K562 (cell line): ENCODE data around the gene NKX1-2. TPM values are rescaled to one million over a fixed set of nuclear protein-coding genes. Genes with fewer than 3 reads are reported as not detected.

Source experiments
- ATAC-seq: fragments of 200-7000 bp; cut with Tn5 transposase; 3 replicates; pipeline ENCODE4 v1.9.1; 2020; ENCODE audit warnings: moderate library complexity
- BruUV-seq: library from RNA; stranded (reverse); fragments of 400-500 nt; replicated peaks from 2 replicates; lab custom pipeline; 2021; lab: Mats Ljungman, UMichigan
- CTCF ChIA-PET: fragments of 300-600 bp; formaldehyde crosslinking; extraction: SDS; loops from one replicate; lab custom pipeline; 2021; ENCODE audit warnings: low intra/inter-chr PET ratio; lab: Yijun Ruan, JAX
- POLR2A ChIA-PET: fragments of 300-600, 350-650 bp; sonication (Branson Sonifier 250); formaldehyde crosslinking; extraction: SDS; loops from one replicate; lab custom pipeline; 2021; ENCODE audit warnings: antibody characterized with exemption, inconsistent platforms; lab: Yijun Ruan, JAX
- DNase-seq, 4 experiments: peaks; one replicate each; pipeline versions ENCODE4 v3.0.0 to v3.0.0-alpha.2; 2011 to 2018; ENCODE audit warnings: low spot score in 3 of 4, mixed read lengths in 3 of 4; ENCODE audit errors: extremely low read depth in 1 of 4
- FAIRE-seq: peaks from 2 replicates; lab custom pipeline; 2011; peaks lifted over from hg19 to GRCh38; lab: Jason Lieb, UNC
- H2AFZ ChIP-seq: 2 replicates; pipeline ENCODE4 v1.6.0; 2011; ENCODE audit warnings: low read depth, low read length, control low read depth, inconsistent platforms
- H3K27ac ChIP-seq: fragments of 200-600 bp; 3 replicates; pipeline ENCODE4 v1.8.0; 2011; ENCODE audit warnings: low read depth, mild to moderate bottlenecking, control low read depth, inconsistent platforms, low read length, moderate library complexity, mixed read lengths; ENCODE audit errors: extremely low read depth
- H3K27me3 ChIP-seq, 2 experiments: fragments of 300-600 bp in 1 of 2; 2 replicates in 1 of 2; 3 replicates in 1 of 2; pipeline versions ENCODE4 v1.6.0 to v1.8.0; 2011; ENCODE audit warnings: inconsistent platforms in 2 of 2, low read length in 2 of 2, mild to moderate bottlenecking in 1 of 2, mixed read lengths in 1 of 2, moderate library complexity in 1 of 2; ENCODE audit not compliant: control insufficient read depth in 2 of 2, insufficient read depth in 2 of 2
- H3K36me3 ChIP-seq: fragments of 300-600 bp; 3 replicates; pipeline ENCODE4 v1.8.0; 2011; ENCODE audit warnings: mild to moderate bottlenecking, low read length, inconsistent platforms; ENCODE audit not compliant: control insufficient read depth, insufficient read depth
- H3K4me1 ChIP-seq, 2 experiments: fragments of 200-600 bp in 1 of 2; replicated peaks in 1 of 2; 2 replicates in 1 of 2; 3 replicates in 1 of 2; pipeline versions ENCODE4 v1.5.1 to v1.8.0; 2011; ENCODE audit warnings: inconsistent platforms in 2 of 2, low read length in 2 of 2, mild to moderate bottlenecking in 1 of 2, mixed read lengths in 1 of 2, moderate library complexity in 1 of 2; ENCODE audit not compliant: control insufficient read depth in 2 of 2, insufficient read depth in 2 of 2
- H3K4me2 ChIP-seq: 2 replicates; pipeline ENCODE4 v1.6.1; 2011; ENCODE audit warnings: low read length, control low read depth, inconsistent platforms, mixed read lengths; ENCODE audit not compliant: insufficient read depth
- H3K4me3 ChIP-seq: fragments of 200-600 bp; sonication (generic), shearing (Covaris generic); 2 replicates; pipeline ENCODE4 v1.5.1; 2016; ENCODE audit warnings: control low read depth, inconsistent platforms
- H3K79me2 ChIP-seq: fragments of 200-600 bp; 3 replicates; pipeline ENCODE4 v1.8.0; 2011; ENCODE audit warnings: low read length, inconsistent platforms; ENCODE audit not compliant: control insufficient read depth, insufficient read depth
- H3K9ac ChIP-seq, 2 experiments: 2 replicates each; pipeline versions ENCODE4 v1.6.0 to v1.6.1; 2011; ENCODE audit warnings: low read depth in 2 of 2, low read length in 2 of 2, control low read depth in 1 of 2, inconsistent platforms in 1 of 2, mild to moderate bottlenecking in 1 of 2, mixed read lengths in 1 of 2; ENCODE audit not compliant: insufficient read depth in 1 of 2
- H3K9me1 ChIP-seq: one replicate; pipeline ENCODE4 v1.6.0; 2011; ENCODE audit warnings: inconsistent platforms, mild to moderate bottlenecking, low read length, moderate library complexity; ENCODE audit not compliant: control insufficient read depth, insufficient read depth
- H3K9me3 ChIP-seq: replicated peaks from 2 replicates; pipeline ENCODE4 v1.5.1; 2011; ENCODE audit warnings: low read depth, low read length, inconsistent platforms; ENCODE audit not compliant: control insufficient read depth, insufficient read depth
- H4K20me1 ChIP-seq: replicated peaks from 2 replicates; pipeline ENCODE4 v1.6.1; 2011; ENCODE audit warnings: low read length, inconsistent platforms, mixed read lengths; ENCODE audit not compliant: control insufficient read depth, insufficient read depth
- CC2D1A ChIP-seq: fragments of 450-650 bp; IDR thresholded peaks from 2 replicates; pipeline ENCODE4 v1.6.1; 2017; ENCODE audit warnings: mild to moderate bottlenecking
- FOXP1 ChIP-seq: sonication (generic); formaldehyde crosslinking; IDR thresholded peaks from 2 replicates; pipeline ENCODE4 v1.8.0; 2022; ENCODE audit warnings: mild to moderate bottlenecking, missing genetic modification reagents
- KAT8 ChIP-seq: fragments of 450-650 bp; IDR thresholded peaks from 2 replicates; pipeline ENCODE4 v1.6.1; 2016; ENCODE audit warnings: low read depth, mild to moderate bottlenecking
- MAFK ChIP-seq: IDR thresholded peaks from 2 replicates; pipeline ENCODE4 v1.6.1; 2011; ENCODE audit warnings: low read length, improper control_type of control experiment
- MIER1 ChIP-seq: fragments of 450-650 bp; IDR thresholded peaks from 2 replicates; pipeline ENCODE4 v1.6.1; 2016; ENCODE audit warnings: antibody characterized with exemption, mild to moderate bottlenecking, low read depth
- MYNN ChIP-seq, 2 experiments: sonication (generic); formaldehyde crosslinking in 1 of 2; IDR thresholded peaks; 2 replicates each; pipeline versions ENCODE4 v1.5.0 to v1.6.1; 2016 to 2020; ENCODE audit warnings: antibody characterized with exemption in 1 of 2, missing genetic modification reagents in 1 of 2
- RUNX1 ChIP-seq: sonication (generic); IDR thresholded peaks from 2 replicates; pipeline ENCODE4 v1.6.1; 2016; ENCODE audit warnings: antibody characterized with exemption, low read depth
- SNAPC5 ChIP-seq: fragments of 250-450 bp; sonication (Bioruptor Pico); IDR thresholded peaks from 2 replicates; pipeline ENCODE4 v1.8.0; 2021; ENCODE audit warnings: moderate library complexity, mild to moderate bottlenecking, inconsistent platforms
- SNRNP70 ChIP-seq: fragments of 200-400 bp; formaldehyde crosslinking; optimal IDR thresholded peaks from 2 replicates; pipeline ENCODE3; 2017; ENCODE audit warnings: low read depth, low read length
- ZBTB33 ChIP-seq: sonication (generic); formaldehyde crosslinking; IDR thresholded peaks from 2 replicates; pipeline ENCODE4 v1.8.1; 2023; ENCODE audit warnings: mild to moderate bottlenecking, missing genetic modification reagents
- WGBS: fragments of 100-300 bp; shearing (Covaris generic); methylation state at CpG from one replicate; pipeline ENCODE4 v1.1.6; 2016; ENCODE audit warnings: low coverage, mixed read lengths; ENCODE audit not compliant: insufficient coverage; ENCODE audit errors: missing lambda C conversion rate; 5-methylcytosine and 5-hydroxymethylcytosine counted together
- in situ Hi-C: fragments of 300-500 bp; cut with MboI; formaldehyde crosslinking; loops from 4 replicates; pipeline ENCODE4 v1.15.0; 2018; ENCODE audit warnings: inconsistent platforms, mixed read lengths
- intact Hi-C: fragments of 100-400 bp; cut with micrococcal nuclease; formaldehyde crosslinking; loops from 2 replicates; pipeline ENCODE4 v1.14.2; 2022
- polyA plus RNA-seq, 8 experiments: library from polyadenylated mRNA; depleted of rRNA in 4 of 8; stranded (reverse) in 5 of 8; unstranded in 3 of 8; fragments of >200 nt; fragmentation: Nextera tagmentation in 2 of 8; fragmentation: Illumina TruSeq in 1 of 8; extraction: Ambion mirVana in 2 of 8; extraction: Trizol in 1 of 8; gene quantifications; 2 replicates each; pipeline versions ENCODE4 v1.2.1 to v1.2.3, GENCODE V29; 2011 to 2014; ENCODE audit warnings: inconsistent platforms in 1 of 8, missing spikeins in 1 of 8
- total RNA-seq, 7 experiments: library from RNA; depleted of rRNA in 6 of 7; stranded (reverse); fragments of >200 nt in 6 of 7; fragmentation: Illumina TruSeq in 2 of 7; extraction: Trizol in 2 of 7; gene quantifications; 2 replicates each; pipeline versions ENCODE4 v1.2.1 to v1.2.3, GENCODE V29; 2011 to 2021; ENCODE audit warnings: low replicate concordance in 1 of 7

NKX1-2 gene
- total and polyA plus RNA-seq, 9 of the 15 experiments (the other 6 are each of a cell fraction or from before 2014, with no cell fraction given) = not detected

GRCh38 chr10:124497196-124497881, 47.5 kb upstream of the NKX1-2 start:
- 13% methylated on average over 4 of the region's 15 CpGs for WGBS

GRCh38 chr10:124496620-124497019, 46.8 kb upstream of the NKX1-2 start:
- no peaks in the 10 kb centered on the region for H3K9me1 ChIP-seq
- POLR2A ChIA-PET = no interaction called here
- no peak overlapping the region for H2AFZ ChIP-seq
- WGBS = 62% methylated on average over 17 of the region's 24 CpGs
- no peak for FAIRE-seq
- 0 out of 3 replicates have a peak, but pooled peaks have one; percentile 43 for ATAC-seq
- DNase-seq = no peak
- TF ChIP-seq MYNN (IDR thresholded peaks at IDR 0.05) (no peak), MYNN (CRISPR knock-in tag; IDR thresholded peaks at IDR 0.05) (no peak), ZBTB33 (CRISPR knock-in tag) (peak; percentile 91)
- TF ChIP-seq, all 486 proteins: peak for 1
- Histone ChIP-seq H4K20me1 (no peaks in the 10 kb centered on the region), H3K79me2 (no peaks in the 10 kb centered on the region), H3K4me1 (peaks cover 0 to 19% of the 10 kb centered on the region in 2 experiments; a peak in 3 of 5 replicates), H3K36me3 (no peaks in the 10 kb centered on the region), H3K4me3 (no peak overlapping the region), H3K27ac (no peak overlapping the region), H3K9me3 (peaks cover 5% of the 10 kb centered on the region; the same call in 1 of the 2 replicates), H3K4me2 (no peak overlapping the region), H3K27me3 (no peaks in the 10 kb centered on the region), H3K9ac (no peak overlapping the region)
- intact Hi-C loops (no loop called here), in situ Hi-C loops (no loop called here)
- CTCF ChIA-PET = no interaction called here
- BruUV-seq = no TSS peak

More at GRCh38 chr10:124497196-124497881, 47.5 kb upstream of the NKX1-2 start:
- TF ChIP-seq SNRNP70 = no peak
- TF ChIP-seq MIER1 = no peak
- TF ChIP-seq MAFK = no peak
- no peak for TF ChIP-seq KAT8
- TF ChIP-seq RUNX1 = no peak
- TF ChIP-seq SNAPC5 (CRISPR knock-in tag) = no peak
- no peak for TF ChIP-seq CC2D1A
- TF ChIP-seq FOXP1 (CRISPR knock-in tag) = no peak
- Histone ChIP-seq H3K4me3 (no peak overlapping the region), H2AFZ (no peak overlapping the region), H3K4me1 (peaks cover 0 to 19% of the 10 kb centered on the region in 2 experiments; a peak in 3 of 5 replicates), H3K79me2 (no peaks in the 10 kb centered on the region), H3K27ac (no peak overlapping the region), H4K20me1 (no peaks in the 10 kb centered on the region), H3K9me1 (no peaks in the 10 kb centered on the region), H3K4me2 (no peak overlapping the region), H3K9me3 (peaks cover 5% of the 10 kb centered on the region; the same call in 1 of the 2 replicates), H3K27me3 (no peaks in the 10 kb centered on the region), H3K36me3 (no peaks in the 10 kb centered on the region), H3K9ac (no peak overlapping the region; a peak in 1 of 4 replicates)
- in situ Hi-C loops (no loop called here), intact Hi-C loops (no loop called here)
- DNase-seq (no peak), ATAC-seq (no peak), FAIRE-seq (no peak)
- BruUV-seq = no TSS peak
- CTCF ChIA-PET = no interaction called here
- POLR2A ChIA-PET = no interaction called here
